ENCODE measurements around the gene SYNRG. TPM values are rescaled to one million over a fixed set of nuclear protein-coding genes. Genes with fewer than 3 reads are reported as not detected.

SYNRG gene
- polyA plus RNA-seq, 3 donors, result 6.3 to 10.0 (median 9.4) TPM

- WGBS, 3 donors, result 65 to 88% (median 66%) methylated on average over 7 of the region's 7 CpGs
- H3K27ac ChIP-seq (ENCODE audit: low read depth, low read length), result no peak overlapping the region
These were observed 3.3 kb downstream of the SYNRG start for GRCh38 chr17:37605813-37606505.

GRCh38 chr17:37605081-37605480 is 4.1 kb downstream of the SYNRG start:
- H3K27ac ChIP-seq (ENCODE audit: low read depth, low read length), result no peak overlapping the region
- WGBS, 3 donors, result 73 to 81% (median 78%) methylated on average over 4 of the region's 4 CpGs

- 77 to 83% (median 83%) methylated on average over 6 of the region's 6 CpGs for WGBS, 3 donors
- H3K27ac ChIP-seq (ENCODE audit: low read depth, low read length), result no peak overlapping the region
These were observed 4.7 kb downstream of the SYNRG start for GRCh38 chr17:37604556-37604955.

GRCh38 chr17:37598145-37598544 is 11.1 kb downstream of the SYNRG start:
- WGBS, 3 donors, result 91 to 96% (median 91%) methylated on average over 2 of the region's 2 CpGs
- H3K27ac ChIP-seq (ENCODE audit: low read depth, low read length), result no peak overlapping the region

GRCh38 chr17:37592291-37592690 is 16.9 kb downstream of the SYNRG start:
- 86 to 92% (median 89%) methylated on average over 6 of the region's 6 CpGs for WGBS, 3 donors

GRCh38 chr17:37585066-37585465 is 24.2 kb downstream of the SYNRG start:
- WGBS, 3 donors, result 69 to 94% (median 91%) methylated on average over 3 of the region's 3 CpGs
- H3K27ac ChIP-seq (ENCODE audit: low read depth, low read length), result no peak overlapping the region

More at GRCh38 chr17:37592291-37592690, 16.9 kb downstream of the SYNRG start:
- no peak overlapping the region for H3K27ac ChIP-seq (ENCODE audit: low read depth, low read length)

GRCh38 chr17:37576281-37576680 is 32.9 kb downstream of the SYNRG start:
- whole genome bisulfite sequencing, 3 donors, result 93 to 98% (median 94%) methylated on average over 3 of the region's 3 CpGs
- H3K27ac ChIP-seq (ENCODE audit: low read depth, low read length), result no peak overlapping the region

GRCh38 chr17:37574427-37574826 is 34.8 kb downstream of the SYNRG start:
- no peak overlapping the region for H3K27ac ChIP-seq (ENCODE audit: low read depth, low read length)
- 95 to 98% (median 98%) methylated on average over 2 of the region's 2 CpGs for WGBS, 3 donors

- WGBS, 3 donors, result 76 to 88% (median 87%) methylated on average over 3 of the region's 3 CpGs
- no peak overlapping the region for H3K27ac ChIP-seq (ENCODE audit: low read depth, low read length)
These were observed 37.5 kb downstream of the SYNRG start for GRCh38 chr17:37571674-37572073.

- WGBS, 3 donors, result 89 to 95% (median 95%) methylated on average over 8 of the region's 8 CpGs
- H3K27ac ChIP-seq (ENCODE audit: low read depth, low read length), result no peak overlapping the region
These were observed 38.6 kb downstream of the SYNRG start for GRCh38 chr17:37570527-37571093.

- H3K27ac ChIP-seq (ENCODE audit: low read depth, low read length), result no peak overlapping the region
- 94 to 99% (median 95%) methylated on average over 2 of the region's 2 CpGs for WGBS, 3 donors
These were observed 40.7 kb downstream of the SYNRG start for GRCh38 chr17:37568350-37569053.

- no peak overlapping the region for H3K27ac ChIP-seq (ENCODE audit: low read depth, low read length)
- WGBS, 3 donors, result 87 to 91% (median 89%) methylated on average over 4 of the region's 4 CpGs
These were observed 41.7 kb downstream of the SYNRG start for GRCh38 chr17:37567538-37567937.

GRCh38 chr17:37567137-37567536 is 42.1 kb downstream of the SYNRG start:
- 72 to 87% (median 84%) methylated on average over 2 of the region's 2 CpGs for WGBS, 3 donors
- H3K27ac ChIP-seq (ENCODE audit: low read depth, low read length), result no peak overlapping the region

- WGBS, 3 donors, result 96 to 98% (median 97%) methylated on average over 3 of the region's 3 CpGs
- no peak overlapping the region for H3K27ac ChIP-seq (ENCODE audit: low read depth, low read length)
These were observed 45.0 kb downstream of the SYNRG start for GRCh38 chr17:37564252-37564651.

GRCh38 chr17:37562016-37562745 is 47.0 kb downstream of the SYNRG start:
- 83 to 94% (median 91%) methylated on average over 5 of the region's 5 CpGs for WGBS, 3 donors
- H3K27ac ChIP-seq (ENCODE audit: low read depth, low read length), result no peak overlapping the region

GRCh38 chr17:37558299-37558698 is 50.9 kb downstream of the SYNRG start:
- WGBS, 3 donors, result 94 to 98% (median 95%) methylated on average over 2 of the region's 2 CpGs
- no peak overlapping the region for H3K27ac ChIP-seq (ENCODE audit: low read depth, low read length)

- H3K27ac ChIP-seq (ENCODE audit: low read depth, low read length), result no peak overlapping the region
- 94 to 98% (median 96%) methylated on average over 2 of the region's 2 CpGs for WGBS, 3 donors
These were observed 51.7 kb downstream of the SYNRG start for GRCh38 chr17:37557482-37557881.

- no peak overlapping the region for H3K27ac ChIP-seq (ENCODE audit: low read depth, low read length)
- 93 to 99% (median 97%) methylated on average over 3 of the region's 3 CpGs for WGBS, 3 donors
These were observed 53.8 kb downstream of the SYNRG start for GRCh38 chr17:37555386-37555785.

GRCh38 chr17:37553401-37553966 is 55.7 kb downstream of the SYNRG start:
- 66 to 87% (median 71%) methylated on average over 6 of the region's 6 CpGs for WGBS, 3 donors
- no peak overlapping the region for H3K27ac ChIP-seq (ENCODE audit: low read depth, low read length)

Data from adipose tissue (tissue), 3 donors.